K562 (cell line): Measurements from ENCODE around the gene DPY30. TPM values are rescaled to one million over a fixed set of nuclear protein-coding genes. Genes with fewer than 3 reads are reported as not detected.

Source experiments
- AFF4 ChIP-seq: sonication (generic); formaldehyde crosslinking; IDR thresholded peaks from 2 replicates; pipeline ENCODE4 v1.8.0; 2023; ENCODE audit warnings: mild to moderate bottlenecking, missing genetic modification reagents
- ARID4B ChIP-seq: sonication (generic); formaldehyde crosslinking; IDR thresholded peaks from 2 replicates; pipeline ENCODE4 v1.8.0; 2022; ENCODE audit warnings: mild to moderate bottlenecking, missing genetic modification reagents
- ATF7 ChIP-seq: fragments of 450-650 bp; IDR thresholded peaks from 2 replicates; pipeline ENCODE4 v1.7.1; 2014; ENCODE audit warnings: mild to moderate bottlenecking, moderate library complexity
- BCL6 ChIP-seq: fragments of 250-450 bp; sonication (Bioruptor Pico); IDR thresholded peaks from 2 replicates; pipeline ENCODE4 v1.4.0; 2020
- BDP1 ChIP-seq: IDR thresholded peaks from 3 replicates; pipeline ENCODE4 v1.6.1; 2011; ENCODE audit not compliant: insufficient read length, insufficient read depth
- CREB3L1 ChIP-seq: fragments of 450-650 bp; IDR thresholded peaks from 2 replicates; pipeline ENCODE4 v1.6.1; 2014; ENCODE audit warnings: low read depth, mild to moderate bottlenecking, moderate library complexity, borderline replicate concordance
- E2F6 ChIP-seq, 2 experiments: IDR thresholded peaks; 2 replicates each; pipeline ENCODE4 v1.6.1; 2011; ENCODE audit warnings: borderline replicate concordance in 1 of 2, control low read depth in 1 of 2, low read depth in 1 of 2, low read length in 1 of 2, mild to moderate bottlenecking in 1 of 2, mixed read lengths in 1 of 2, moderate library complexity in 1 of 2; ENCODE audit not compliant: insufficient read depth in 1 of 2, insufficient read length in 1 of 2, poor library complexity in 1 of 2, severe bottlenecking in 1 of 2; ENCODE audit errors: extremely low read depth in 1 of 2
- HDAC3 ChIP-seq: fragments of 450-650 bp; IDR thresholded peaks from 2 replicates; pipeline ENCODE4 v1.6.1; 2018; ENCODE audit warnings: borderline replicate concordance, mild to moderate bottlenecking, moderate library complexity; ENCODE audit not compliant: partially characterized antibody
- HNRNPH1 ChIP-seq: fragments of 200-400 bp; formaldehyde crosslinking; optimal IDR thresholded peaks from 2 replicates; pipeline ENCODE3; 2017; ENCODE audit warnings: low read depth, mild to moderate bottlenecking, low read length, moderate library complexity
- KDM1A ChIP-seq, 2 experiments: fragments of 450-650 bp; IDR thresholded peaks; 2 replicates each; pipeline ENCODE4 v1.6.1; 2016; ENCODE audit warnings: mild to moderate bottlenecking in 2 of 2
- KHSRP ChIP-seq: fragments of 450-650 bp; IDR thresholded peaks from 2 replicates; pipeline ENCODE4 v1.6.1; 2017
- MECOM ChIP-seq: fragments of 250-450 bp; sonication (Bioruptor Pico); IDR thresholded peaks from 2 replicates; pipeline ENCODE4 v1.8.0; 2022; ENCODE audit warnings: inconsistent platforms
- NR1H2 ChIP-seq: sonication (generic); formaldehyde crosslinking; IDR thresholded peaks from 2 replicates; pipeline ENCODE4 v1.4.0; 2020; ENCODE audit warnings: mild to moderate bottlenecking, missing genetic modification reagents
- POLR3A ChIP-seq: IDR thresholded peaks from 2 replicates; pipeline ENCODE4 v1.6.1; 2011; ENCODE audit warnings: borderline replicate concordance, mild to moderate bottlenecking, moderate library complexity; ENCODE audit not compliant: insufficient read length, insufficient read depth; ENCODE audit errors: extremely low read depth
- RB1 ChIP-seq: fragments of 450-650 bp; IDR thresholded peaks from 2 replicates; pipeline ENCODE4 v1.6.1; 2017; ENCODE audit warnings: low read depth, mild to moderate bottlenecking
- SLC30A9 ChIP-seq: fragments of 250-450 bp; sonication (Bioruptor Pico); IDR thresholded peaks from 2 replicates; pipeline ENCODE4 v1.8.0; 2022; ENCODE audit warnings: mild to moderate bottlenecking, moderate library complexity
- polyA plus RNA-seq, 8 experiments: library from polyadenylated mRNA; depleted of rRNA in 4 of 8; stranded (reverse) in 5 of 8; unstranded in 3 of 8; fragments of >200 nt; fragmentation: Nextera tagmentation in 2 of 8; fragmentation: Illumina TruSeq in 1 of 8; extraction: Ambion mirVana in 2 of 8; extraction: Trizol in 1 of 8; gene quantifications; 2 replicates each; pipeline versions ENCODE4 v1.2.1 to v1.2.3, GENCODE V29; 2011 to 2014; ENCODE audit warnings: inconsistent platforms in 1 of 8, missing spikeins in 1 of 8
- total RNA-seq, 7 experiments: library from RNA; depleted of rRNA in 6 of 7; stranded (reverse); fragments of >200 nt in 6 of 7; fragmentation: Illumina TruSeq in 2 of 7; extraction: Trizol in 2 of 7; gene quantifications; 2 replicates each; pipeline versions ENCODE4 v1.2.1 to v1.2.3, GENCODE V29; 2011 to 2021; ENCODE audit warnings: low replicate concordance in 1 of 7

The DPY30 gene
- total and polyA plus RNA-seq, 9 of the 15 experiments (the other 6 are each of a cell fraction or from before 2014, with no cell fraction given), result 64.6 to 402 (median 116) TPM

- TF ChIP-seq AFF4 (peak; percentile 92), ARID4B (CRISPR knock-in tag) (peak; percentile 53; the same call in 1 of the 2 replicates), SLC30A9 (CRISPR knock-in tag) (no peak), RB1 (peak; percentile 89), BDP1 (no peak), BCL6 (CRISPR knock-in tag) (no peak), E2F6 (IDR thresholded peaks at IDR 0.05; ENCODE audit: borderline replicate concordance in 1 of 2, extremely low read depth in 1 of 2, insufficient read depth in 1 of 2, insufficient read length in 1 of 2, low read depth in 1 of 2, low read length in 1 of 2, poor library complexity in 1 of 2, severe bottlenecking in 1 of 2) (peak; percentile 61 to 70), ATF7 (peak; percentile 90), HNRNPH1 (no peak), NR1H2 (CRISPR knock-in tag) (no peak), CREB3L1 (peak; percentile 60; the same call in 1 of the 2 replicates), HDAC3 (peak; percentile 99), MECOM (no peak), POLR3A (no peak), KHSRP (peak; percentile 65; the same call in 1 of the 2 replicates), KDM1A (IDR thresholded peaks at IDR 0.05) (peak in 1 of 2 experiments; percentile 21; a peak in 1 of 4 replicates)
Measured at GRCh38 chr2:32010670-32011484, 28.7 kb downstream of the DPY30 start, which contains the start of gene MEMO1 (continued).
